NCI-H128 (cell line): ENCODE measurements around the gene MKRN2.
"Not testable (repeated sequence)": the region's sequence is repeated elsewhere in the genome, so short reads cannot be mapped to it uniquely, and the experiment has no call there.

ENCODE experiments used
- DNase-seq: peaks from one replicate; lab custom pipeline; 2025; ENCODE audit not compliant: unreplicated experiment; lab: John Stamatoyannopoulos, UW

Gene MKRN2

DNA sequence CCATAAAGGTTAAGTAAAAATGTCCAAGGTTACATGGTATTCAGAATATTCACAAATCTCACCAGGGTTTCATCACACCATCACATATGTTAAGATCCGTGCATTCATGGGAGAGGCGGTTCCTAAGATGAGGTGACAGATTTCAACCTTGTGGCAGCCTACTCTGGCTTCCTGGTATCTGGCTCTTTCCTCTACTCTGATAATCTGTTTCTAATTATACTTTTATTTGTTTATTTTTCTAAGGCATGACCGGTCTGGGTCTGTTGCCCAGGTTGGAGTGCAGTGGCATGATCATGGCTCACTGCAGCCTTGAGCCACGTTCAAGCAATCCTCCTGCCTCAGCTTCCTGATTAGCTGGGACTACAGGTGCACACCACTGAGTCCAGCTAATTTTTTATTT is 72.7 kb downstream of the MKRN2 start:
- DNase-seq = no peak

GRCh38 chr3:12630292-12630691 is 73.4 kb downstream of the MKRN2 start:
- DNase-seq = no peak

- not testable (repeated sequence) for DNase-seq
Measured at GRCh38 chr3:12630843-12631242, 74.0 kb downstream of the MKRN2 start.

GRCh38 chr3:12632523-12632922 is 75.6 kb downstream of the MKRN2 start:
- DNase-seq = no peak

DNA sequence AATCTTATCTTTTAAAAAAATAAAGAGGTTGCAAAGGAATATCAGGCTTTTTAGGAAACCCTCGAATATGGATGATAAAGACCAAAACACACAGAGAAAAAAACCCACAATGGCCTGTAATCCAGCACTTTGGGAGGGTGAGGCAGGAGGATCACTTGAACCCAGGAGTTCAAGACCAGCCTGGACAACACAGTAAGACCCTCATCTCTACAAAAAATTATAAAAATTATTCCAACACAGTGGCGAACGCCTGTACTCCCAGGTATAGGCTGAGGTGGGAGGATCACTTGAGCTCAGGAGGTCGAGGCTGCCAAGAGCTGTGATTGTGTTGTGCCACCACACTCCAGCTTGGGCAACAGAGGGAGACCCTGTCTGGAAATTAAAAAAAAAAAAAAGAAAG is 76.2 kb downstream of the MKRN2 start:
- DNase-seq = no peak
